ENCODE measurements around the gene THUMPD3.

- no peak for TF ChIP-seq POLR2A (IDR thresholded peaks at IDR 0.05)
- TF ChIP-seq, protein P1, sequence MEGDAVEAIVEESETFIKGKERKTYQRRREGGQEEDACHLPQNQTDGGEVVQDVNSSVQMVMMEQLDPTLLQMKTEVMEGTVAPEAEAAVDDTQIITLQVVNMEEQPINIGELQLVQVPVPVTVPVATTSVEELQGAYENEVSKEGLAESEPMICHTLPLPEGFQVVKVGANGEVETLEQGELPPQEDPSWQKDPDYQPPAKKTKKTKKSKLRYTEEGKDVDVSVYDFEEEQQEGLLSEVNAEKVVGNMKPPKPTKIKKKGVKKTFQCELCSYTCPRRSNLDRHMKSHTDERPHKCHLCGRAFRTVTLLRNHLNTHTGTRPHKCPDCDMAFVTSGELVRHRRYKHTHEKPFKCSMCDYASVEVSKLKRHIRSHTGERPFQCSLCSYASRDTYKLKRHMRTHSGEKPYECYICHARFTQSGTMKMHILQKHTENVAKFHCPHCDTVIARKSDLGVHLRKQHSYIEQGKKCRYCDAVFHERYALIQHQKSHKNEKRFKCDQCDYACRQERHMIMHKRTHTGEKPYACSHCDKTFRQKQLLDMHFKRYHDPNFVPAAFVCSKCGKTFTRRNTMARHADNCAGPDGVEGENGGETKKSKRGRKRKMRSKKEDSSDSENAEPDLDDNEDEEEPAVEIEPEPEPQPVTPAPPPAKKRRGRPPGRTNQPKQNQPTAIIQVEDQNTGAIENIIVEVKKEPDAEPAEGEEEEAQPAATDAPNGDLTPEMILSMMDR (IDR thresholded peaks at IDR 0.05) = no peak
Observed at GRCh38 chr3:9408061-9408460, 45.2 kb downstream of the THUMPD3 start.
